BE2C (cell line): Measurements from ENCODE around the gene CSNK1D.

Source experiments
- DNase-seq: peaks from one replicate; pipeline ENCODE4 v3.0.0-alpha.2; 2020
- H3K27me3 ChIP-seq: fragments of 250-450 bp; sonication (Bioruptor Pico); 2 replicates; pipeline ENCODE4 v1.5.1; 2020; ENCODE audit warnings: mild to moderate bottlenecking
- H3K36me3 ChIP-seq: fragments of 250-450 bp; sonication (Bioruptor Pico); 2 replicates; pipeline ENCODE4 v1.5.1; 2020; ENCODE audit warnings: mild to moderate bottlenecking
- H3K4me1 ChIP-seq: fragments of 250-450 bp; sonication (Bioruptor Pico); 2 replicates; pipeline ENCODE4 v1.5.1; 2020
- H3K4me3 ChIP-seq: 2 replicates; pipeline ENCODE4 v1.5.1; 2011; ENCODE audit warnings: low read depth, low read length
- H3K9me3 ChIP-seq: fragments of 250-450 bp; sonication (Bioruptor Pico); 2 replicates; pipeline ENCODE4 v1.5.1; 2020
- TF ChIP-seq, protein P1 (sequence below): IDR thresholded peaks from 2 replicates; pipeline ENCODE4 v1.5.1; 2012; ENCODE audit warnings: mild to moderate bottlenecking, low read depth, low read length

CSNK1D gene

DNA sequence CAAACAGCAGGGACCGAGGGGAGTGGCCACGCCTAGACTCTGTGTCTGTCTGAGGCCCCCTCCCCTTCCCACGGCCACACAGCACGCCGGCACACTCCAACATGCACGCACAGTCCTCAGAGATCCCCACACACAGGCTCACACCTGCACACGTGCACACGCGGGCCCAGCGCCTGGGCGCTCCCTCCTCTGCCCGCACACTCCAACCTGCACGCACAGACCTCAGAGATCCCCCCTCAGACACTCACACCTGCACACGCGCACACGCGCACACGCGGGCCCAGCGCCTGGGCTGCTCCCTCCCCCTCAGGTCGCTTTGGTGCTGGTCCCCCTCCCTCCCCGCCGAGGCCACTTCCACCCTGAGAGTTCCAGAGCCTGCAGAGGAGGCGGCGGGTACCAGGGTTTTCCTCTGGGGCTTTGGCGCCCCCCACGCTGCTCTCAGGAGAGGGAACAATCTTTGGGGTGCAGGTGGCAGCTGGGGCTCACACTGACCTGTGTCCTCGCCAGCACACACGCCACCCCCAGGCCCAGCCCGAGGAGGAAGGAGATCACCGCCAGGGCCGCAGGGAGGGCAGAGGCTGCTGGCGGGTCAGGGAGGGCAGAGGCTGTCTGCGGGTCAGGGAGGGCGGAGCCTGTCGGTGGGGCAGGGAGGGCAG is 42.3 kb upstream of the CSNK1D start:
- no peaks in the 10 kb centered on the region for H3K36me3 ChIP-seq
- no peaks in the 10 kb centered on the region for H3K9me3 ChIP-seq
- TF ChIP-seq, protein P1, sequence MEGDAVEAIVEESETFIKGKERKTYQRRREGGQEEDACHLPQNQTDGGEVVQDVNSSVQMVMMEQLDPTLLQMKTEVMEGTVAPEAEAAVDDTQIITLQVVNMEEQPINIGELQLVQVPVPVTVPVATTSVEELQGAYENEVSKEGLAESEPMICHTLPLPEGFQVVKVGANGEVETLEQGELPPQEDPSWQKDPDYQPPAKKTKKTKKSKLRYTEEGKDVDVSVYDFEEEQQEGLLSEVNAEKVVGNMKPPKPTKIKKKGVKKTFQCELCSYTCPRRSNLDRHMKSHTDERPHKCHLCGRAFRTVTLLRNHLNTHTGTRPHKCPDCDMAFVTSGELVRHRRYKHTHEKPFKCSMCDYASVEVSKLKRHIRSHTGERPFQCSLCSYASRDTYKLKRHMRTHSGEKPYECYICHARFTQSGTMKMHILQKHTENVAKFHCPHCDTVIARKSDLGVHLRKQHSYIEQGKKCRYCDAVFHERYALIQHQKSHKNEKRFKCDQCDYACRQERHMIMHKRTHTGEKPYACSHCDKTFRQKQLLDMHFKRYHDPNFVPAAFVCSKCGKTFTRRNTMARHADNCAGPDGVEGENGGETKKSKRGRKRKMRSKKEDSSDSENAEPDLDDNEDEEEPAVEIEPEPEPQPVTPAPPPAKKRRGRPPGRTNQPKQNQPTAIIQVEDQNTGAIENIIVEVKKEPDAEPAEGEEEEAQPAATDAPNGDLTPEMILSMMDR: no peak
- H3K27me3 ChIP-seq: no peaks in the 10 kb centered on the region
- peaks cover 2% of the 10 kb centered on the region; the same call in 1 of the 2 replicates for H3K4me1 ChIP-seq
- peak; percentile 10 for DNase-seq
- H3K4me3 ChIP-seq: no peak overlapping the region

DNA sequence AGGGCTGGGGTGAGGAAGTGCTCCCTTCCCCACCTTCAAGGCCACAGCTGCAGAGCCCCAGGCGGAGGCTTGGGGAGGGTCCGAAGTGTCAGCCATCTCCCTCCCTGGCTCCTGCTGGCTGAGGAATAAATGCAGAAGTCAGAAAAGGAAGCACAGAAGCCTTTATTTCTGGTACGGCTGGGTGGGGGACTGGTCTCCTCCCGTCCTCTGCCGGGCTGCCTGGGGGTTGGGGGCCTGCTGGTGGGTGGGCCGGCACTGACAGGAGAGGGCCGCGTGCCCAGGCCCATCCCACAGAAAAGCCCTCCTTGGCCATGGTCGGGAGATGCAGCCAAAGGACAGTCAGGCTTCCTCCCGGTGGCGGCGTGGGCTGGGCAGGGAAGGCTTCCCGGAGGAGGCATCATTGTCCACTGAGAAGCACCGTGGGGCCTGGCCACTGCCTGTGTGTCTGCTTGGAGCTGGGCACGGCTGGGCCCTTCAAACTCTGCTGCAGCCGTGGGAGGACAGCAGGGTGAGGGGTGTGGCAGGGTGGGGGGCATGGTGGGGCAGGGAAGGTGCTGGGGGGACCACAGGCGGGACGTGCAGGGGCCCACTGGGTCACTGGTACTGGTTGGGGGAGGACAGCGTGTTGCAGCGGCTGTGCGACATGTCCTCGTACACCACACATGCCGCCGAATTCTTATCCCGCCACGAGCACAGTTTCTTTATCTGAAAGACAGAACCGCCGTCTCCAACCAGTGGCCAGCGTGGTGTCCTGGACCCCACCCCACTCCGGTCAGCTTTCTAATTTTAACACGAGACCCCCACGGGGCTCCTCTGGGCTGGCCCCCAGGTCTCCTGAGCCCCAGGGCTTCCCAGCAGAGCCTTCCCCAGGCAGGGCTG is 41.5 kb upstream of the CSNK1D start:
- Histone ChIP-seq H3K4me1 (no peaks in the 10 kb centered on the region), H3K27me3 (no peaks in the 10 kb centered on the region), H3K36me3 (no peaks in the 10 kb centered on the region), H3K9me3 (no peaks in the 10 kb centered on the region), H3K4me3 (no peak overlapping the region)
- TF ChIP-seq, protein P1: no peak
- DNase-seq: no peak

DNA sequence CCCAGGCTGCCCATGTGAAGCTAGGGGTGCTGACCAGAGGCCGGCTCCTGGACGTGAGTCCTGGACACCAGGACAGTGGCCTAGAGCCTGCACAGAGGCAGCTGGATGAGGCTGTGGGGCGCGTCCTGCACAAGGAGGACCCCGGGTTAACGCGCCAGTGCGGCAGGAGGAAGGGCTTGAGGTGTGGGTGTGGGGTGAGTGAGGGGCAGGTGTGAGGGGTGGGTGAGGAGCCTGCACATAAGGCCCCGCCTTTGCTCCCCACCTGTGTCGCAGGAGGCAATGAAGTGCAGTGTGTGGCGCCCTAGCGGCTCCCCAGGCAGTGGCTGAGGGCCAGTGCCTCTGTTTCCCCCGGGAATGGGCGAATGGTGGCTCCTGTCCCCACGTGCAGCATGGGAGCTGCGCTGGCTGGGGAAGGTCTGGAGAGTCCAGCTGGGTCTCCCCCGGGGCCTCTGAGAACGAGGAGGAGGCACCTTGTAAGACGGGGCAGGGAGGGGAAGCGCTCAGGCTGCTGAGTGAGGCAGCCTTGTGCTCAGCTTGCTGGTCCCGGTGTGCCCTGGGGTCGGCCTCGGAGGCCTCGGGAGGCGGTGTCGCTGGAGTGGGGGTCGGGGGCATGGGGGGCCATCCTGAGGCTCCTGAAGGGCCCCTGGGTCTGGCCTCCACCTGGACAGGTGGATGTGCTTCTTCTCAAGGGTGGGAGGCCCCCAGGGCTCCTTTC is 40.7 kb upstream of the CSNK1D start:
- Histone ChIP-seq H3K9me3 (no peaks in the 10 kb centered on the region), H3K36me3 (no peaks in the 10 kb centered on the region), H3K27me3 (no peaks in the 10 kb centered on the region), H3K4me3 (no peak overlapping the region), H3K4me1 (no peaks in the 10 kb centered on the region)
- TF ChIP-seq, protein P1: no peak
- DNase-seq: no peak

GRCh38 chr17:82313195-82314011 is 39.9 kb upstream of the CSNK1D start:
- Histone ChIP-seq H3K4me1 (peaks cover 2% of the 10 kb centered on the region; the same call in 1 of the 2 replicates), H3K9me3 (no peaks in the 10 kb centered on the region), H3K36me3 (no peaks in the 10 kb centered on the region), H3K4me3 (no peak overlapping the region), H3K27me3 (peaks cover 3% of the 10 kb centered on the region; the same call in 1 of the 2 replicates)
- DNase-seq: no peak
- TF ChIP-seq, protein P1: no peak

- Histone ChIP-seq H3K4me3 (no peak overlapping the region), H3K36me3 (no peaks in the 10 kb centered on the region), H3K27me3 (peaks cover 3% of the 10 kb centered on the region; the same call in 1 of the 2 replicates), H3K9me3 (no peaks in the 10 kb centered on the region), H3K4me1 (peaks cover 2% of the 10 kb centered on the region; the same call in 1 of the 2 replicates)
- TF ChIP-seq, protein P1: no peak
- DNase-seq: no peak
Observed at GRCh38 chr17:82311971-82312370, 38.5 kb upstream of the CSNK1D start.
